SW480 (cell line): ENCODE results near the gene CDK5RAP3.

Experiments used
- DNase-seq: peaks from one replicate; pipeline ENCODE4 v3.0.0-alpha.2; 2016; ENCODE audit warnings: low spot score

CDK5RAP3 gene

GRCh38 chr17:48025040-48025903 is 54.4 kb downstream of the CDK5RAP3 start:
- DNase-seq, result peak; percentile 98

- DNase-seq, result peak; percentile 32
Observed at GRCh38 chr17:48025904-48026501, 55.1 kb downstream of the CDK5RAP3 start.

GRCh38 chr17:48026502-48027321 is 55.8 kb downstream of the CDK5RAP3 start:
- peak; percentile 96 for DNase-seq

- no peak for DNase-seq
Observed at GRCh38 chr17:48027322-48027981, 56.5 kb downstream of the CDK5RAP3 start.

- DNase-seq, result no peak
Observed at GRCh38 chr17:48028736-48029135, 57.8 kb downstream of the CDK5RAP3 start.

GRCh38 chr17:48030531-48030930 is 59.6 kb downstream of the CDK5RAP3 start:
- no peak for DNase-seq
